Activated CD8-positive, alpha-beta memory T cell treated with anti-CD3 and anti-CD28 coated beads, Interleukin-2, amount 50 U/mL, for 48 hours (primary cell): Measurements from ENCODE around the gene DOHH.

ENCODE experiments used
- DNase-seq: peaks from one replicate; pipeline ENCODE4 v3.0.0-alpha.2; 2020

Gene DOHH, protein sequence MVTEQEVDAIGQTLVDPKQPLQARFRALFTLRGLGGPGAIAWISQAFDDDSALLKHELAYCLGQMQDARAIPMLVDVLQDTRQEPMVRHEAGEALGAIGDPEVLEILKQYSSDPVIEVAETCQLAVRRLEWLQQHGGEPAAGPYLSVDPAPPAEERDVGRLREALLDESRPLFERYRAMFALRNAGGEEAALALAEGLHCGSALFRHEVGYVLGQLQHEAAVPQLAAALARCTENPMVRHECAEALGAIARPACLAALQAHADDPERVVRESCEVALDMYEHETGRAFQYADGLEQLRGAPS

GRCh38 chr19:3500429-3501101, at the start of gene DOHH:
DOHH (minus strand) TSS chr19:3500674; CDS start chr19:3496814, 3,860 bp downstream.
- DNase-seq: peak; percentile 95

GRCh38 chr19:3549816-3550215, 49.3 kb upstream of the DOHH start:
- DNase-seq: no peak

- no peak for DNase-seq
Observed at GRCh38 chr19:3548606-3549005, 48.1 kb upstream of the DOHH start.

GRCh38 chr19:3547767-3548282, 47.4 kb upstream of the DOHH start:
- no peak for DNase-seq

GRCh38 chr19:3547301-3547731, 46.8 kb upstream of the DOHH start:
- DNase-seq: peak; percentile 82

- no peak for DNase-seq
Observed at GRCh38 chr19:3546119-3546518, 45.6 kb upstream of the DOHH start.

GRCh38 chr19:3545669-3546034, 45.2 kb upstream of the DOHH start:
- DNase-seq: no peak

- peak; percentile 99 for DNase-seq
Observed at GRCh38 chr19:3544742-3545668, 44.5 kb upstream of the DOHH start.

GRCh38 chr19:3544058-3544376, 43.5 kb upstream of the DOHH start:
- no peak for DNase-seq

DNA sequence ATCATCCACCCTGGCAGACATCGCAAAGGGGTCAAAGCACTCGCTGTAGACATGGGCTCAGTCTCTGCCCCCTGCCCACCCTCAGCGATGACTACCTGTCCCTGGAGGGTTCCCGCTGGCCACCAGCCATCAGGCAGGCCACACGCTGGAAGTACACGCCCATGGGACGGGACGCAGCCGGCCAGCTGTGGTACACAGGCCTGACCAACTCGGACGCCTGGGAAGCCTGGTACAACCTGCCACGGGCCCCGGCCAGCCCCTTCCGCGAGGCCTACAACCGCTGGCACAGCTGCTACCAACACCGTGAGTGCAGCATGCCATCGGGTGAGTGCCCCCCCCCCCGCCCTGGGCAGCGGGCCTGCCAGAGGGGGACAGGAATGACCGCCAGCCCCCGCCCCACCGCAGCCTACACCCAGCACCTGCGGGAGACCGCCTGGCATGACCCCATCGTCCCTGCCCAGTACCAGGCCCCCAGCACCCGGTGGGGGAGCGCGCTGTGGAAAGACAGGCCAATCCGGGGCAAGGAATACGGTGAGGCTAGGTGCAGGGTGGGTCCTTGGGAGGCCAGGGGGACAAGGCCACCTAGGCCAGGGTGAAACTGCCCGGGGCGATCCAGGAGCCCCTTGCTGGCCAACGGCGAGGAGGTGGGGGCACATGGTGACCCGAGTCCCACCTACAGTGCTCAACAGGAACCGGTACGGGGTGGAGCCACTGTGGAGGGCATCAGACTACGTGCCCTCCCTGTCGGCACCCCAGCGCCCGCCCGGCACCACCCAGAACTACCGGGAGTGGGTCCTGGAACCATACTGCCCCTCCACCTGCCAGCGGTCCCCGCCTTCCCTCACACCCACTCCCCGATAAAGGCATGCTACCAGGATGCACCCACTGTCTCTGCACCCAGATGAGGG, 42.9 kb upstream of the DOHH start:
- no peak for DNase-seq

- DNase-seq: no peak
Observed at GRCh38 chr19:3539756-3540118, 39.3 kb upstream of the DOHH start.

DNA sequence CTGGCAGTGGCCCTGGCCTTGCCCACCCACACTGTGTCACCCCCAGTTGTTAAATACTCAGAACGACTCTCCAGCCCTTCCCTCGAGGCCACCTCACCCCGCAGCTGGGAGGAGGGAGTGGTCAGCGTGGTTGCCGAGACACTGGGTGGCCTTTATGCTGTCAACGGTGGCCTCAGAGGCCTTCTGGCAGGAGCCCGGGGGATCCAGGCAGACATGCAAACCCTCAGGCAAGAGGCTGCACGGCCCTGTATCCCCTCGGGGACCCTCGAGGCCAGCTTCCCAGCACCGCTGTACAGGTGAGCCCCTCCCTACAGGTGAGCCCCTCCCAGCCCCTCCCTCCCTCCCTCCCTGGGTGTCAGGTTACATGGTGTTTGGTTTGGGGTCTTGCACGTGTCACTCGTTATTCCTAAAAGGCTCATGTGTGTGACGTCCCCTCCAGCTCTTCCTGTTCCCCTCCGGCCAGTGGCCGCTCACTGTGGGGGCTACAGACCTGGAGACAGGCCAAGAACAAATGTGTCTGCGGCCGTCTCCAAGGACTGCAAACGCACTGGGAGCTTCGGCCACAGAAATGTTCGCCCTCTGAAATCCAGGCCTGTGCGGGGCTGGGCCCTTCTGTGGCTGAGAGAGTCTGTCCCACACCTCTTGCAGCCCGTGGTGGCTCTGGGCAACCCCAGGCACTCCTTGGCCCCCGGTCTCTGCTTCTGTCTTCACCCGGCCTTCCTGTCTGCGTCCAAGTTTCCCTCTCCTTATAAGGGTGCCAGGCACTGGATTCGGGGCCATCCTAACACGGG, 38.7 kb upstream of the DOHH start, which contains the start of gene TEKTIP1:
Gene TEKTIP1 (plus strand): TSS at position 210 of the 791 bp plus-strand sequence. CDS start 4 bp downstream, at position 214.
- DNase-seq: no peak

DNA sequence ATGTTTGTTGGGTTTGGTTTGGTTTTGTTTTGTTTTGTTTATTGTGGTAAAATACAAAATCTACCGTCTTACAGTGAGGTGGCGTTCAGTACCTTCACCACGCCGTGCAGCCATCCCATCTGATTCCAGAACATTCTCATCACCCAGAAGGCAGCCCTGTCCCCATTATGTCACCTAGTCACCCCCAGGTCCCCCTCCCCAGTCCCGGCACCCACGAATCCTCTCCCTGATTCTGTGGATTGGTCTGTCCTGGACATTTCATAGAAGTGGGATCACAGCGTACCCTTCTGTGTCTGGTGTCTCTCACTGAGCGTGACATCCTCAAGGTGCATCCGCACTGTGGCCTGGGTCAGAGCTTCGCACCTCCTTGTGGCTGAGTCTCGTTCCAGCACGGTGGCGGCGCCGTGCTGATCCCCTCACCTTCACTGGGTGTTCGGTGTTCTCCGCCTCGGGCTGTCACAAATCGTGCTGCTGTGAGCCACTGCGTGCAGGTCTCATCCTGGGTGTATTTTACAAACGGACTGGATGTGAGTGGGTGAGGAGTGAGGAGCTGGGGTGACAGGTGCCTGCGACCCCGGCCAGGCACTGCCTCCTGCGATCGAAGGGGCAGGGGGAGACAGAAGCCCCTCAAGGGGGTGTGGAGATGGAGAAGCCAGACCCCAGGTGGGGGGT, 37.9 kb upstream of the DOHH start:
- DNase-seq: no peak

DNA sequence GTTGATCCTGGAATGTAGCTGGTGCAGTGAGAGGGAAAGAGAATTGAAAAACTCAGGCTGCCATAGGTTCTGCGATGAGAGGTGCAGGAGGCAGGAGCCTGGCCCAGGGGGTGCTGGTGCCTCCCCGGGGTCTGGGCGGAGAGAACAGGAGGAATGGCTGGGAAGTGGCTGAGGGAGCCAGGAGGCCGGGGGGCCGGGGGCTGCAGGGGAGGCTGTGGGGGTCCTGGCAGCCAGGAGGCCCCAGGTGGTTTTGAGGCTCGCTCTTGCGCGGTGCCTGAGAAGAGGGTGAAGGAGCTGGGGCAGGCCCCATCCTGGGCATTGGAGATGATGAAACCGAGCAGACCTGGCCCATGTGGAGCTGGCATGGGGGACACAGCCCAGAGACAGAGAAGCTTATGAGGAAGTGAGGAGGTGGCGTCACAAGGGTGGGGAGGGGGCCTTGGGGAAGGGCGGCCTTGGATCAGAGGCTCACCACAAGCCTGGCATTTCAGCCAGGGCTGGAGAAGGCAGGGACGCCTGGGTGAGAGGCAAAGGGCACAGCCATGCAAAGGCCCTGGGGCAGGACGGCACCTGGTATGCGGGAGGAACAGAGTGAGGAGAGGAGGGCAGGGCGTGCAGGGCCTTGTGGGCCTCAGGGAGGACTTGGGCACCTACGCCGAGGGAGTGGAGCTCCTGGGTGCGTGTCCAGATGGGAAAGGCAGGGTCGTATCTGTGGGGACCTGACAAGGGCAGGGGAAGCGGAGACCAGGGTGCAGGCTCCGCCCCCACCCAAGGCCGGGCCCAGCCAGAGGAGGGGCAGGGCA, 37.2 kb upstream of the DOHH start:
- no peak for DNase-seq

DNA sequence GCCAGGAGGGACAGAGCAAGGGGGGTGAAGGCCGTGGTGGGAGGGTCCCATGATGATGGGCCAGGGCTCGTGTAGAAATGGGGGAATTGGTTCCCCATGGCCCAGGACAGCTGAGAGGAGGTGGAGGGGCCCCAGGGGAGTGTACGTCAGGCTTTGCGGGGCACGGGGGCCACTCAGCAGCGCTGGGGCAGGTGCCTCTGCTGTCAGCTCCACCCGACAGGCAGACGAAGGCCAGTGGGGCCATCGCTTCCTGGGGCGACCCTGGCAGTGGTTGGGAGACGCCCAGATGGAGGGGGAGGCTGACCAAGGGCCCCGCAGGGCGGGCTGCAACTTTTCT, 36.6 kb upstream of the DOHH start:
- DNase-seq: no peak

DNA sequence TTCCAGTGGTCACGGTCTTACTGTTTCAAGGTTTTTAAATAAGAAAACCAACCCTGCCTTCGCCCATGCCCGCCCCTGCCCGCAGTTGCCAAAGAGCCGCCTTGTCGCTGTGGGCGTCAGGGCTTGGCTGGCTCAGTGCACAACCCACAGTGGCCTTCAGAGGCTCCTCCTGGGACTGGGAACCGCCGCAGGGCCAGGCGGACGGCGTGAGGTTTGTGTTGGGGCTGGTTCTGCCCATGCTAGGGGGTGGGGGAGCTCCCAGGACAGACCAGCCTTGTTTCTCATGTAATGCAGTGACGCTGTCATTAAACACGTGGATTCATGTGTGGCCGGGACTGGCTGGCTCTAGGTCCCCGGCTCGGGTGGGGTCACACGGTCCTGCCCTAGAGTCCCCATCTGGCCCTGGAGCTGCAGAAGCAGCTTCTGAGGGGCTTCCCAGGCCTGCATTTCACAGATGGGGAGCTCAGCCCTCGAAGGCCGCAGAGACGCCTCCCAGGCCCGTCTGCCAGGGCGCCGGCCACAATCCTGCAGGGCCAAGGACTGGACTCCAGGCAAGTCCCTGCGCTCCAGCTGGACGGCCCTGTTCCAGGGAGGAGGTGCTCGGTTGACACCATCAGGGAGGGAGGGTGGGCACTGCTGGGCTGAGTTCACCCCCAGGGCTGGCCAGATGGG, 36.1 kb upstream of the DOHH start:
- DNase-seq: no peak

DNA sequence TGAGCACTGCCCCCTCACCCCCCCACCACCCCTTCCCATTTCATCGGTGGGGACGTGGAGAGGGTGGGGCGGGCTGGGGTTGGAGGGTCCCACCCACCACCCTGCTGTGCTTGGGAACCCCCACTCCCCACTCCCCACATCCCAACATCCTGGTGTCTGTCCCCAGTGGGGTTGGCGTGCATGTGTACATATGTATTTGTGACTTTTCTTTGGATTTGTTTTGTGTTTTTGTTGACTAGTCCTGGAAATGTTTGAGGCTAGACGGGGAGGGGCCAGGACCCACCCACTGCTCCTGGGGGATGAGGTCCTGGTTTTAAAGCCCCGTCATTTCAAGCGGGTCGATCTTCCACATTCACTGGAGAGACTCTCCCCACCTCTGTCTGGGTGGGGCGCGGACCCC, 35.5 kb upstream of the DOHH start:
- no peak for DNase-seq

DNA sequence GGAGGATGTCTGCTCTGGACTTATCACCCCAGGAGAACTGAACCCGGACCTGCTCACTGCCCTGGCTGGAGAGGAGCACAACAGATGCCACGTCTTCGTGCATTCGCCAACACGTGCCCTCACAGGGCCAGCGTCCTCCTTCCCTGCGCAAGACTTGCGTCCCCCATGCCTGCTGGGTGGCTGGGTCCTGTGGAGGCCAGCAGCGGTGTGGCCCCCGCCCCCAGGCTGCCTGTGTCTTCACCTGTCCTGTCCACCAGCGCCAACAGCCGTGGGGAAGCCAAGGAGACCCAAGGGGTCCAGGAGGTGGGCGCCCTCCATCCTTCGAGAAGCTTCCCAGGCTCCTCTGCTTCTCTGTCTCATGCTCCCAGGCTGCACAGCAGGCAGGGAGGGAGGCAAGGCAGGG, 35.1 kb upstream of the DOHH start:
- DNase-seq: no peak

- no peak for DNase-seq
Observed at GRCh38 chr19:3535235-3535535, 34.7 kb upstream of the DOHH start.
